22Rv1 (cell line): Measurements from ENCODE around the gene GIMAP7.

Experiments
- ZFX ChIP-seq: fragments of 450-650 bp; IDR thresholded peaks from 2 replicates; pipeline ENCODE4 v1.6.1; 2017; ENCODE audit warnings: antibody characterized with exemption, borderline replicate concordance
- TF ChIP-seq, protein P1 (sequence below): fragments of 450-650 bp; IDR thresholded peaks from 2 replicates; pipeline ENCODE4 v1.5.1; 2017; ENCODE audit warnings: mild to moderate bottlenecking

DNA sequence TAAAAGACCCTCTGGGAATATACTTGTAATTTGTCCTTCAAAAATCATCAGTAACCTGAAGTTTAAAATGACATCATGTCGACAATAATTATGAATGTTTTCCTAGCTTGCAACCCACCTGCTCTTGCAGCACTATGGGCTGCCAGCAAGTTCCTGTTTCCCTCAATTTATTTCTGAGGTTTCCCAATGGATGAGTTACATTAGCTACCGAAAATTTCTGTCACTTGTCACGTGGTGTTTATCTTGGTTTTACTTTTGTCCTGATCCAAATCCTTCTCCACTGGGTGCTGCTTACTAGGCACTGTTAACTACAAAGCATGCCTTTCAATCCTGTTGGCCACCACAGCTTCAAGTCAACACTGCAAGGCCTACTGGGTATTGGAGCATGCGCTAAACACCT, 32.8 kb upstream of the GIMAP7 start:
- TF ChIP-seq, protein P1, sequence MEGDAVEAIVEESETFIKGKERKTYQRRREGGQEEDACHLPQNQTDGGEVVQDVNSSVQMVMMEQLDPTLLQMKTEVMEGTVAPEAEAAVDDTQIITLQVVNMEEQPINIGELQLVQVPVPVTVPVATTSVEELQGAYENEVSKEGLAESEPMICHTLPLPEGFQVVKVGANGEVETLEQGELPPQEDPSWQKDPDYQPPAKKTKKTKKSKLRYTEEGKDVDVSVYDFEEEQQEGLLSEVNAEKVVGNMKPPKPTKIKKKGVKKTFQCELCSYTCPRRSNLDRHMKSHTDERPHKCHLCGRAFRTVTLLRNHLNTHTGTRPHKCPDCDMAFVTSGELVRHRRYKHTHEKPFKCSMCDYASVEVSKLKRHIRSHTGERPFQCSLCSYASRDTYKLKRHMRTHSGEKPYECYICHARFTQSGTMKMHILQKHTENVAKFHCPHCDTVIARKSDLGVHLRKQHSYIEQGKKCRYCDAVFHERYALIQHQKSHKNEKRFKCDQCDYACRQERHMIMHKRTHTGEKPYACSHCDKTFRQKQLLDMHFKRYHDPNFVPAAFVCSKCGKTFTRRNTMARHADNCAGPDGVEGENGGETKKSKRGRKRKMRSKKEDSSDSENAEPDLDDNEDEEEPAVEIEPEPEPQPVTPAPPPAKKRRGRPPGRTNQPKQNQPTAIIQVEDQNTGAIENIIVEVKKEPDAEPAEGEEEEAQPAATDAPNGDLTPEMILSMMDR, result no peak
- TF ChIP-seq ZFX, result no peak
